Stimulated activated CD8-positive, alpha-beta memory T cell treated with anti-CD3 and anti-CD28 coated beads, Interleukin-15, amount 100 ng/mL, for 1 hour (primary cell): Measurements from ENCODE around the gene NDUFA5.

ENCODE experiments used
- DNase-seq: peaks from one replicate; pipeline ENCODE4 v3.0.0-alpha.2; 2020; ENCODE audit warnings: low read depth

Gene NDUFA5

GRCh38 chr7:123502201-123502600, 55.4 kb downstream of the NDUFA5 start:
- no peak for DNase-seq

- no peak for DNase-seq
Observed at GRCh38 chr7:123500878-123501489, 56.6 kb downstream of the NDUFA5 start.

GRCh38 chr7:123499211-123499970, 58.2 kb downstream of the NDUFA5 start:
- DNase-seq, result no peak

- no peak for DNase-seq
Observed at GRCh38 chr7:123498601-123499000, 59.0 kb downstream of the NDUFA5 start.

- DNase-seq, result no peak
Observed at GRCh38 chr7:123498031-123498430, 59.6 kb downstream of the NDUFA5 start.

- DNase-seq, result no peak
Observed at GRCh38 chr7:123494193-123494796, 63.3 kb downstream of the NDUFA5 start.

GRCh38 chr7:123492485-123492884, 65.1 kb downstream of the NDUFA5 start:
- DNase-seq, result no peak
